C4-2B (cell line): ENCODE measurements around the gene LITAF.
"Not testable (repeated sequence)": the region's sequence is repeated elsewhere in the genome, so short reads cannot be mapped to it uniquely, and the experiment has no call there.

Experiments
- ZFX ChIP-seq: fragments of 450-650 bp; IDR thresholded peaks from 2 replicates; pipeline ENCODE4 v1.6.1; 2017
- TF ChIP-seq, protein P1 (sequence below): fragments of 450-650 bp; conservative IDR thresholded peaks from 2 replicates; pipeline ENCODE4 v1.5.1; 2017; ENCODE audit warnings: mild to moderate bottlenecking

DNA sequence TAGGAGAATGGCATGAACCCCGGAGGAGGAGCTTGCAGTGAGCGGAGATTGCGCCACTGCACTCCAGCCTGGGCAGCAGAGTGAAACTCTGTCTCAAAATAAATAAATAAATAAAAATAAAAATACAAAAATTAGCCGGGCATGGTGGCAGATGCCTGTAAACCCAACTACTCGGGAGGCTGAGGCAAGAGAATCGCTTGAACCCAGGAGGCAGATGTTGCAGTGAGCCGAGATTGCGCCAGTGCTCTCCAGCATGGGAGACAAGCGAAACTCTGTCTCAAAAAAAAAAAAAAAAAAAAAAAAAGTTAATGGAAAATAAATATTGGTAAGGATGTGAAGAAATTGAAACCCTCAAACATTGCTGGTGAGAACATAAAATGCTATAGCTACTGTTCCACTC, 6.4 kb upstream of the LITAF start:
- TF ChIP-seq, protein P1, sequence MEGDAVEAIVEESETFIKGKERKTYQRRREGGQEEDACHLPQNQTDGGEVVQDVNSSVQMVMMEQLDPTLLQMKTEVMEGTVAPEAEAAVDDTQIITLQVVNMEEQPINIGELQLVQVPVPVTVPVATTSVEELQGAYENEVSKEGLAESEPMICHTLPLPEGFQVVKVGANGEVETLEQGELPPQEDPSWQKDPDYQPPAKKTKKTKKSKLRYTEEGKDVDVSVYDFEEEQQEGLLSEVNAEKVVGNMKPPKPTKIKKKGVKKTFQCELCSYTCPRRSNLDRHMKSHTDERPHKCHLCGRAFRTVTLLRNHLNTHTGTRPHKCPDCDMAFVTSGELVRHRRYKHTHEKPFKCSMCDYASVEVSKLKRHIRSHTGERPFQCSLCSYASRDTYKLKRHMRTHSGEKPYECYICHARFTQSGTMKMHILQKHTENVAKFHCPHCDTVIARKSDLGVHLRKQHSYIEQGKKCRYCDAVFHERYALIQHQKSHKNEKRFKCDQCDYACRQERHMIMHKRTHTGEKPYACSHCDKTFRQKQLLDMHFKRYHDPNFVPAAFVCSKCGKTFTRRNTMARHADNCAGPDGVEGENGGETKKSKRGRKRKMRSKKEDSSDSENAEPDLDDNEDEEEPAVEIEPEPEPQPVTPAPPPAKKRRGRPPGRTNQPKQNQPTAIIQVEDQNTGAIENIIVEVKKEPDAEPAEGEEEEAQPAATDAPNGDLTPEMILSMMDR, result not testable (repeated sequence)
- TF ChIP-seq ZFX, result not testable (repeated sequence)
